ENCODE measurements around the gene ST8SIA6. TPM values are rescaled to one million over a fixed set of nuclear protein-coding genes. Genes with fewer than 3 reads are reported as not detected.

The ST8SIA6 gene
- total RNA-seq, 2 experiments from 2014 or later = not detected

DNA sequence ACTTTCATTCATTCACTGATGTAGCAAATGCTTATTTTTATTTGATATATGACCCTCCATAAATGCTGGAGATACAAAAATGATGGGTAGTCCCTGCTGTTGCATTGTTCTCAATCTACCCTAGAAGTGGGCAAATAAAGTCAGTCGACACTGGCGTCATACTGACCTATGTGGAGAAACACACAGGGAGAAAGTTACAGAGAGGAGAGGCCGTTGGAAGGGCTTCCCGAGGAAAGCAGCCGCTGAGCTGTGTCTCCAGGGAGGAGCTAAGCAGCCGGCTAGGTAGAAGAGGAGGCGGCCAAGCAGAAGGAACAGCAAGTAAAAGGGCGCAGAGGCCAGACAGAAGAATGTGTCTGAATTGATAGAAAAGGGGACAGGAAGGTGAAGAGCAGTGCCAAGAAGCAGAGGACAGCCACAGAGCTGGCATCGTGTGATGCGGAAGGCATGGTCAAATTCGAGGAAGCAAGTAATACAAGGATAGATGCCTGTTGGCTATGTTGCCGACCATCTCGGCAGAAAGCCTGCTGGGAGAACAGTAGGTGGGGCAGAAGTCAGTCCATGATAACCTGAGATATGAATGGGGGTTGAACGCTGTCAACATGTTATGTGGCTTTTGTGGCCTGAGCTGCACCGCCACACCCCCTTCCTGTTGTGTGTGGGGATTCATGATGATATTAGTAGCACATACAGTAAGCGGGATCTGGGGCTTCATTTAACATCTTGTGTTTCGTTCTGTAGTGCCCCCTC, 25.9 kb downstream of the ST8SIA6 start:
- no peaks in the 10 kb centered on the region for H3K9me2 ChIP-seq (ENCODE audit: insufficient read depth, low read length)
- H3K27ac ChIP-seq (ENCODE audit: low read depth, low read length, poor library complexity, severe bottlenecking) = no peak overlapping the region
- H3K4me3 ChIP-seq (ENCODE audit: low read depth, low read length, poor library complexity, severe bottlenecking) = no peak overlapping the region
- H3K9me3 ChIP-seq (ENCODE audit: low read length) = no peaks in the 10 kb centered on the region
- no TSS peak for BruUV-seq (replicated peaks)
- POLR2A ChIA-PET = no interaction called here
- H3K36me3 ChIP-seq (ENCODE audit: insufficient read depth, low read length) = no peaks in the 10 kb centered on the region
- H4K20me1 ChIP-seq (ENCODE audit: insufficient read depth, low read length) = no peaks in the 10 kb centered on the region
- no peak for DNase-seq (ENCODE audit: low spot score)
- H3K79me2 ChIP-seq (ENCODE audit: insufficient read depth, low read depth, low read length) = no peaks in the 10 kb centered on the region
- H3K4me2 ChIP-seq (ENCODE audit: low read length) = no peak overlapping the region
- intact Hi-C loops (cut with micrococcal nuclease; ENCODE audit: unreplicated experiment) = no loop called here
- CTCF ChIA-PET (ENCODE audit: unreplicated experiment) = no interaction called here
- H2AFZ ChIP-seq (ENCODE audit: low read length) = no peak overlapping the region
- no peaks in the 10 kb centered on the region for H3K4me1 ChIP-seq (ENCODE audit: insufficient read depth, low read length, poor library complexity, severe bottlenecking)
- TF ChIP-seq, protein P1, sequence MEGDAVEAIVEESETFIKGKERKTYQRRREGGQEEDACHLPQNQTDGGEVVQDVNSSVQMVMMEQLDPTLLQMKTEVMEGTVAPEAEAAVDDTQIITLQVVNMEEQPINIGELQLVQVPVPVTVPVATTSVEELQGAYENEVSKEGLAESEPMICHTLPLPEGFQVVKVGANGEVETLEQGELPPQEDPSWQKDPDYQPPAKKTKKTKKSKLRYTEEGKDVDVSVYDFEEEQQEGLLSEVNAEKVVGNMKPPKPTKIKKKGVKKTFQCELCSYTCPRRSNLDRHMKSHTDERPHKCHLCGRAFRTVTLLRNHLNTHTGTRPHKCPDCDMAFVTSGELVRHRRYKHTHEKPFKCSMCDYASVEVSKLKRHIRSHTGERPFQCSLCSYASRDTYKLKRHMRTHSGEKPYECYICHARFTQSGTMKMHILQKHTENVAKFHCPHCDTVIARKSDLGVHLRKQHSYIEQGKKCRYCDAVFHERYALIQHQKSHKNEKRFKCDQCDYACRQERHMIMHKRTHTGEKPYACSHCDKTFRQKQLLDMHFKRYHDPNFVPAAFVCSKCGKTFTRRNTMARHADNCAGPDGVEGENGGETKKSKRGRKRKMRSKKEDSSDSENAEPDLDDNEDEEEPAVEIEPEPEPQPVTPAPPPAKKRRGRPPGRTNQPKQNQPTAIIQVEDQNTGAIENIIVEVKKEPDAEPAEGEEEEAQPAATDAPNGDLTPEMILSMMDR (conservative IDR thresholded peaks at IDR 0.05; ENCODE audit: low read length) = no peak
- TF ChIP-seq EZH2phosphoT487 (IDR thresholded peaks at IDR 0.05; ENCODE audit: borderline replicate concordance, low read depth, low read length) = no peak

DNA sequence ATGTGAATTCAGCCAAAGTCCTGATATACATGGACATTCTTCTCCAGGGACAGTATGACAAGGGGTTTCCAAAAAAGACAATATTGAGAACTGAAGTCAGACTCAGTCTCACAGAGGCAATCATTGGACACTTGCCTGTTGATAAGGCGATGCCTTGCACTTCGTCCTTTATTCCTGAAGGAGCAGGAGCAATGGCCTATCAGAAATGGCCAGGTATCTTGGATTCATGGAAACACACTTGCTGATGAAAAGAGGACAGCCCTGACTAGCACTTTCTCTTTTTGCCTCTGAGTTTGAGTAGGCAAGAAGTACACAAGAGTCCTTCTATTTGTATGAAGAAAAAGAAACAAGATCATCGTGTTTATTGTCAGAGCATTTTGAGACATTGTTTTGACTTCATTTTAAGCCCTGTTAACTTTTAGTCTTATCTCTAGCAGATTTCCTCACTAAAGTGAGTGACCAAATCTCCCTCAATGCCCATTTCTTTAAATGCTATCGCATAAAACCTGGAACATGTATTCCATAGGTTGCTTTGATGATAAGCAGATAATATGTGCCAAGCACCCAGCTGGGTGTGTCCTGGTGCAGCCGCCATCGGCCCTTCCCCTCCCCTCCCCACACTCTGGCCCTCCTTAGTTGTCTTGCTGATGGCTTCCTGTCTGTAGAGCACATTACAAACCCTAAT, 26.6 kb downstream of the ST8SIA6 start:
- DNase-seq (ENCODE audit: low spot score) = no peak
- Histone ChIP-seq H4K20me1 (ENCODE audit: insufficient read depth, low read length) (no peaks in the 10 kb centered on the region), H3K4me3 (ENCODE audit: low read depth, low read length, poor library complexity, severe bottlenecking) (no peak overlapping the region), H3K9me3 (ENCODE audit: low read length) (no peaks in the 10 kb centered on the region), H3K36me3 (ENCODE audit: insufficient read depth, low read length) (no peaks in the 10 kb centered on the region), H3K4me2 (ENCODE audit: low read length) (no peak overlapping the region), H2AFZ (ENCODE audit: low read length) (no peak overlapping the region), H3K9me2 (ENCODE audit: insufficient read depth, low read length) (no peaks in the 10 kb centered on the region), H3K79me2 (ENCODE audit: insufficient read depth, low read depth, low read length) (no peaks in the 10 kb centered on the region), H3K27ac (ENCODE audit: low read depth, low read length, poor library complexity, severe bottlenecking) (no peak overlapping the region), H3K4me1 (ENCODE audit: insufficient read depth, low read length, poor library complexity, severe bottlenecking) (no peaks in the 10 kb centered on the region)
- BruUV-seq (replicated peaks) = no TSS peak
- TF ChIP-seq, protein P1 (conservative IDR thresholded peaks at IDR 0.05; ENCODE audit: low read length) = no peak
- no peak for TF ChIP-seq EZH2phosphoT487 (IDR thresholded peaks at IDR 0.05; ENCODE audit: borderline replicate concordance, low read depth, low read length)
- POLR2A ChIA-PET = no interaction called here
- CTCF ChIA-PET (ENCODE audit: unreplicated experiment) = no interaction called here
- intact Hi-C loops (cut with micrococcal nuclease; ENCODE audit: unreplicated experiment) = no loop called here

DNA sequence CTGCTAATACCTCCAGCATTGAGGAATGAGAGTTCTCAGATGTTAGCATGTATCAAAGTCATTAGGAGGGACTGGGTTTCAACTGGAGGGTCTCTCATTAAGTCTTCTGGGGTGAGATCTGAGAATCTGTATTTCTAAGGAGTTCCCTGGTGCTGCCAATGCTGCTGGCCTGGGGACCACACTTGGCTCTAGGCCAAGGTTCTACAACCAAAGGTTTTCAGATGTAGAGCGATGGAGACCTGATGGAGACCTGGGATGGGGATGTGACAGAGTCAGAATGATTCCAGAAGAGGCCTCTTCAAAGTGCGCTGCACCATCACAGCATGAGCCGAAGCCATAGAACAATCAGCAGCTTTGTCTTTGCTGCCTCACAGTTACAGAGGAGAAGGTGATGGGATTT, 27.2 kb downstream of the ST8SIA6 start:
- no TSS peak for BruUV-seq (replicated peaks)
- H3K4me3 ChIP-seq (ENCODE audit: low read depth, low read length, poor library complexity, severe bottlenecking) = no peak overlapping the region
- H3K27ac ChIP-seq (ENCODE audit: low read depth, low read length, poor library complexity, severe bottlenecking) = no peak overlapping the region
- H4K20me1 ChIP-seq (ENCODE audit: insufficient read depth, low read length) = no peaks in the 10 kb centered on the region
- DNase-seq (ENCODE audit: low spot score) = no peak
- no peaks in the 10 kb centered on the region for H3K36me3 ChIP-seq (ENCODE audit: insufficient read depth, low read length)
- H3K4me2 ChIP-seq (ENCODE audit: low read length) = no peak overlapping the region
- no peak overlapping the region for H2AFZ ChIP-seq (ENCODE audit: low read length)
- H3K9me3 ChIP-seq (ENCODE audit: low read length) = no peaks in the 10 kb centered on the region
- ChIA-PET POLR2A (no interaction called here), CTCF (ENCODE audit: unreplicated experiment) (no interaction called here)
- TF ChIP-seq, protein P1 (conservative IDR thresholded peaks at IDR 0.05; ENCODE audit: low read length) = no peak
- TF ChIP-seq EZH2phosphoT487 (IDR thresholded peaks at IDR 0.05; ENCODE audit: borderline replicate concordance, low read depth, low read length) = no peak
- intact Hi-C loops (cut with micrococcal nuclease; ENCODE audit: unreplicated experiment) = no loop called here
- H3K9me2 ChIP-seq (ENCODE audit: insufficient read depth, low read length) = no peaks in the 10 kb centered on the region
- no peaks in the 10 kb centered on the region for H3K79me2 ChIP-seq (ENCODE audit: insufficient read depth, low read depth, low read length)
- H3K4me1 ChIP-seq (ENCODE audit: insufficient read depth, low read length, poor library complexity, severe bottlenecking) = no peaks in the 10 kb centered on the region
